K562 (cell line): Measurements from ENCODE around the gene TRMT1. TPM values are rescaled to one million over a fixed set of nuclear protein-coding genes. Genes with fewer than 3 reads are reported as not detected.

ENCODE experiments used
- CBX1 ChIP-seq: sonication (generic); IDR thresholded peaks from 2 replicates; pipeline ENCODE4 v1.6.1; 2016; ENCODE audit warnings: antibody characterized with exemption, low read depth, mild to moderate bottlenecking
- GMEB1 ChIP-seq: fragments of 250-450 bp; sonication (Bioruptor Pico); IDR thresholded peaks from 2 replicates; pipeline ENCODE4 v1.4.0; 2020; ENCODE audit warnings: mild to moderate bottlenecking
- LARP7 ChIP-seq: fragments of 450-650 bp; IDR thresholded peaks from 2 replicates; pipeline ENCODE4 v1.6.1; 2016
- STAG1 ChIP-seq: sonication (generic); formaldehyde crosslinking; IDR thresholded peaks from 2 replicates; pipeline ENCODE4 v1.5.0; 2020; ENCODE audit warnings: missing genetic modification reagents, borderline replicate concordance
- TEAD4 ChIP-seq, 2 experiments: sonication (generic) in 1 of 2; formaldehyde crosslinking in 1 of 2; IDR thresholded peaks; 2 replicates each; pipeline versions ENCODE4 v1.6.1 to v1.8.0; 2012 to 2022; ENCODE audit warnings: borderline replicate concordance in 1 of 2, inconsistent platforms in 1 of 2, low read length in 1 of 2, mild to moderate bottlenecking in 1 of 2, missing genetic modification reagents in 1 of 2
- THRAP3 ChIP-seq: fragments of 450-650 bp; IDR thresholded peaks from 2 replicates; pipeline ENCODE4 v1.6.1; 2016; ENCODE audit warnings: mild to moderate bottlenecking, inconsistent platforms, borderline replicate concordance
- ZNF444 ChIP-seq: fragments of 250-450 bp; sonication (Bioruptor Pico); IDR thresholded peaks from 2 replicates; pipeline ENCODE4 v1.4.0; 2020; ENCODE audit warnings: mild to moderate bottlenecking, moderate library complexity
- polyA plus RNA-seq, 8 experiments: library from polyadenylated mRNA; depleted of rRNA in 4 of 8; stranded (reverse) in 5 of 8; unstranded in 3 of 8; fragments of >200 nt; fragmentation: Nextera tagmentation in 2 of 8; fragmentation: Illumina TruSeq in 1 of 8; extraction: Ambion mirVana in 2 of 8; extraction: Trizol in 1 of 8; gene quantifications; 2 replicates each; pipeline versions ENCODE4 v1.2.1 to v1.2.3, GENCODE V29; 2011 to 2014; ENCODE audit warnings: inconsistent platforms in 1 of 8, missing spikeins in 1 of 8
- total RNA-seq, 7 experiments: library from RNA; depleted of rRNA in 6 of 7; stranded (reverse); fragments of >200 nt in 6 of 7; fragmentation: Illumina TruSeq in 2 of 7; extraction: Trizol in 2 of 7; gene quantifications; 2 replicates each; pipeline versions ENCODE4 v1.2.1 to v1.2.3, GENCODE V29; 2011 to 2021; ENCODE audit warnings: low replicate concordance in 1 of 7
- TF ChIP-seq, protein P1 (sequence below): fragments of 450-650 bp; IDR thresholded peaks from 2 replicates; pipeline ENCODE4 v1.6.1; 2016; ENCODE audit warnings: low read depth, mild to moderate bottlenecking, moderate library complexity
- TF ChIP-seq, protein P2 (sequence below): fragments of 150-350 bp; IDR thresholded peaks from 2 replicates; pipeline ENCODE4 v1.6.1; 2014; ENCODE audit warnings: low read depth, mild to moderate bottlenecking, low read length, borderline replicate concordance

The TRMT1 gene
- total and polyA plus RNA-seq, 9 of the 15 experiments (the other 6 are each of a cell fraction or from before 2014, with no cell fraction given), result 5.8 to 158 (median 54.3) TPM

GRCh38 chr19:13117772-13118423, 1.4 kb upstream of the TRMT1 start, which contains the start of gene NACC1 (continued):
- TF ChIP-seq, protein P1, sequence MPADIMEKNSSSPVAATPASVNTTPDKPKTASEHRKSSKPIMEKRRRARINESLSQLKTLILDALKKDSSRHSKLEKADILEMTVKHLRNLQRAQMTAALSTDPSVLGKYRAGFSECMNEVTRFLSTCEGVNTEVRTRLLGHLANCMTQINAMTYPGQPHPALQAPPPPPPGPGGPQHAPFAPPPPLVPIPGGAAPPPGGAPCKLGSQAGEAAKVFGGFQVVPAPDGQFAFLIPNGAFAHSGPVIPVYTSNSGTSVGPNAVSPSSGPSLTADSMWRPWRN, result no peak
- TF ChIP-seq THRAP3 (no peak), STAG1 (no peak), CBX1 (peak; percentile 52; the same call in 1 of the 2 replicates), GMEB1 (CRISPR knock-in tag) (peak; percentile 63), TEAD4 (IDR thresholded peaks at IDR 0.05; ENCODE audit: low read length) (no peak), TEAD4 (CRISPR knock-in tag; IDR thresholded peaks at IDR 0.05; ENCODE audit: borderline replicate concordance) (no peak), LARP7 (no peak), ZNF444 (CRISPR knock-in tag) (no peak)
- TF ChIP-seq, protein P2, sequence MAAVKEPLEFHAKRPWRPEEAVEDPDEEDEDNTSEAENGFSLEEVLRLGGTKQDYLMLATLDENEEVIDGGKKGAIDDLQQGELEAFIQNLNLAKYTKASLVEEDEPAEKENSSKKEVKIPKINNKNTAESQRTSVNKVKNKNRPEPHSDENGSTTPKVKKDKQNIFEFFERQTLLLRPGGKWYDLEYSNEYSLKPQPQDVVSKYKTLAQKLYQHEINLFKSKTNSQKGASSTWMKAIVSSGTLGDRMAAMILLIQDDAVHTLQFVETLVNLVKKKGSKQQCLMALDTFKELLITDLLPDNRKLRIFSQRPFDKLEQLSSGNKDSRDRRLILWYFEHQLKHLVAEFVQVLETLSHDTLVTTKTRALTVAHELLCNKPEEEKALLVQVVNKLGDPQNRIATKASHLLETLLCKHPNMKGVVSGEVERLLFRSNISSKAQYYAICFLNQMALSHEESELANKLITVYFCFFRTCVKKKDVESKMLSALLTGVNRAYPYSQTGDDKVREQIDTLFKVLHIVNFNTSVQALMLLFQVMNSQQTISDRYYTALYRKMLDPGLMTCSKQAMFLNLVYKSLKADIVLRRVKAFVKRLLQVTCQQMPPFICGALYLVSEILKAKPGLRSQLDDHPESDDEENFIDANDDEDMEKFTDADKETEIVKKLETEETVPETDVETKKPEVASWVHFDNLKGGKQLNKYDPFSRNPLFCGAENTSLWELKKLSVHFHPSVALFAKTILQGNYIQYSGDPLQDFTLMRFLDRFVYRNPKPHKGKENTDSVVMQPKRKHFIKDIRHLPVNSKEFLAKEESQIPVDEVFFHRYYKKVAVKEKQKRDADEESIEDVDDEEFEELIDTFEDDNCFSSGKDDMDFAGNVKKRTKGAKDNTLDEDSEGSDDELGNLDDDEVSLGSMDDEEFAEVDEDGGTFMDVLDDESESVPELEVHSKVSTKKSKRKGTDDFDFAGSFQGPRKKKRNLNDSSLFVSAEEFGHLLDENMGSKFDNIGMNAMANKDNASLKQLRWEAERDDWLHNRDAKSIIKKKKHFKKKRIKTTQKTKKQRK, result no peak
